ENCODE measurements around the gene HSPB9. TPM values are rescaled to one million over a fixed set of nuclear protein-coding genes. Genes with fewer than 3 reads are reported as not detected.

HSPB9 gene
- total RNA-seq, 1 experiment from 2014 or later: 0.46 TPM

GRCh38 chr17:42159796-42160530 lies 37.4 kb downstream of the HSPB9 start:
- H3K27me3 Mint-ChIP-seq (ENCODE audit: low read depth): no peaks in the 10 kb centered on the region
- H3K4me3 Mint-ChIP-seq: no peak overlapping the region
- no peaks in the 10 kb centered on the region for H3K36me3 Mint-ChIP-seq
- TF ChIP-seq ZBTB21 (CRISPR knock-in tag; IDR thresholded peaks at IDR 0.05; ENCODE audit: borderline replicate concordance) (no peak), RELA (CRISPR knock-in tag; IDR thresholded peaks at IDR 0.05; ENCODE audit: borderline replicate concordance) (no peak), SOX15 (CRISPR knock-in tag; IDR thresholded peaks at IDR 0.05) (no peak), ATF1 (CRISPR knock-in tag; IDR thresholded peaks at IDR 0.05) (no peak), ESRRA (CRISPR knock-in tag; IDR thresholded peaks at IDR 0.05; ENCODE audit: borderline replicate concordance) (no peak), ZNF121 (CRISPR knock-in tag; IDR thresholded peaks at IDR 0.05) (no peak), ZNF138 (CRISPR knock-in tag; conservative IDR thresholded peaks at IDR 0.05) (no peak), ZNF219 (CRISPR knock-in tag; IDR thresholded peaks at IDR 0.05; ENCODE audit: borderline replicate concordance) (no peak)
- TF ChIP-seq, protein P1, sequence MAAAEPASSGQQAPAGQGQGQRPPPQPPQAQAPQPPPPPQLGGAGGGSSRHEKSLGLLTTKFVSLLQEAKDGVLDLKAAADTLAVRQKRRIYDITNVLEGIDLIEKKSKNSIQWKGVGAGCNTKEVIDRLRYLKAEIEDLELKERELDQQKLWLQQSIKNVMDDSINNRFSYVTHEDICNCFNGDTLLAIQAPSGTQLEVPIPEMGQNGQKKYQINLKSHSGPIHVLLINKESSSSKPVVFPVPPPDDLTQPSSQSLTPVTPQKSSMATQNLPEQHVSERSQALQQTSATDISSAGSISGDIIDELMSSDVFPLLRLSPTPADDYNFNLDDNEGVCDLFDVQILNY (CRISPR knock-in tag; IDR thresholded peaks at IDR 0.05): no peak
- TF ChIP-seq, protein P2, sequence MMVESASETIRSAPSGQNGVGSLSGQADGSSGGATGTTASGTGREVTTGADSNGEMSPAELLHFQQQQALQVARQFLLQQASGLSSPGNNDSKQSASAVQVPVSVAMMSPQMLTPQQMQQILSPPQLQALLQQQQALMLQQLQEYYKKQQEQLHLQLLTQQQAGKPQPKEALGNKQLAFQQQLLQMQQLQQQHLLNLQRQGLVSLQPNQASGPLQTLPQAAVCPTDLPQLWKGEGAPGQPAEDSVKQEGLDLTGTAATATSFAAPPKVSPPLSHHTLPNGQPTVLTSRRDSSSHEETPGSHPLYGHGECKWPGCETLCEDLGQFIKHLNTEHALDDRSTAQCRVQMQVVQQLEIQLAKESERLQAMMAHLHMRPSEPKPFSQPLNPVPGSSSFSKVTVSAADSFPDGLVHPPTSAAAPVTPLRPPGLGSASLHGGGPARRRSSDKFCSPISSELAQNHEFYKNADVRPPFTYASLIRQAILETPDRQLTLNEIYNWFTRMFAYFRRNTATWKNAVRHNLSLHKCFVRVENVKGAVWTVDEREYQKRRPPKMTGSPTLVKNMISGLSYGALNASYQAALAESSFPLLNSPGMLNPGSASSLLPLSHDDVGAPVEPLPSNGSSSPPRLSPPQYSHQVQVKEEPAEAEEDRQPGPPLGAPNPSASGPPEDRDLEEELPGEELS (CRISPR knock-in tag; IDR thresholded peaks at IDR 0.05): no peak
- H3K4me1 Mint-ChIP-seq: peaks cover 14% of the 10 kb centered on the region
- CTCF ChIA-PET: interaction anchor here (0.6 to 2.4 kb wide), 6 partner anchors 21 to 355 kb away, joined by 3 to 9 read pairs (median 4); partner anchors contain the start of gene KCNH4
- POLR2A ChIA-PET: no interaction called here
- peak overlapping the region; percentile 15; the same call in 1 of the 2 replicates for H3K27ac Mint-ChIP-seq
- DNase-seq (ENCODE audit: low spot score): no peak
- ATAC-seq: no peak
- H3K9me3 Mint-ChIP-seq: no peaks in the 10 kb centered on the region

- Mint-ChIP-seq H3K4me1 (peaks cover 11% of the 10 kb centered on the region), H3K9me3 (no peaks in the 10 kb centered on the region), H3K27ac (peak overlapping the region; percentile 15; the same call in 1 of the 2 replicates), H3K4me3 (no peak overlapping the region), H3K36me3 (no peaks in the 10 kb centered on the region), H3K27me3 (ENCODE audit: low read depth) (no peaks in the 10 kb centered on the region)
- ATAC-seq: no peak
- ChIA-PET CTCF (interaction anchor here (0.6 to 2.4 kb wide), 6 partner anchors 20 to 278 kb away, joined by 3 to 9 read pairs (median 4); partner anchors contain the start of gene KCNH4), POLR2A (no interaction called here)
- DNase-seq (ENCODE audit: low spot score): no peak
- TF ChIP-seq NR3C1 (CRISPR knock-in tag; conservative IDR thresholded peaks at IDR 0.05; ENCODE audit: low read depth): no peak
- TF ChIP-seq, protein P3, sequence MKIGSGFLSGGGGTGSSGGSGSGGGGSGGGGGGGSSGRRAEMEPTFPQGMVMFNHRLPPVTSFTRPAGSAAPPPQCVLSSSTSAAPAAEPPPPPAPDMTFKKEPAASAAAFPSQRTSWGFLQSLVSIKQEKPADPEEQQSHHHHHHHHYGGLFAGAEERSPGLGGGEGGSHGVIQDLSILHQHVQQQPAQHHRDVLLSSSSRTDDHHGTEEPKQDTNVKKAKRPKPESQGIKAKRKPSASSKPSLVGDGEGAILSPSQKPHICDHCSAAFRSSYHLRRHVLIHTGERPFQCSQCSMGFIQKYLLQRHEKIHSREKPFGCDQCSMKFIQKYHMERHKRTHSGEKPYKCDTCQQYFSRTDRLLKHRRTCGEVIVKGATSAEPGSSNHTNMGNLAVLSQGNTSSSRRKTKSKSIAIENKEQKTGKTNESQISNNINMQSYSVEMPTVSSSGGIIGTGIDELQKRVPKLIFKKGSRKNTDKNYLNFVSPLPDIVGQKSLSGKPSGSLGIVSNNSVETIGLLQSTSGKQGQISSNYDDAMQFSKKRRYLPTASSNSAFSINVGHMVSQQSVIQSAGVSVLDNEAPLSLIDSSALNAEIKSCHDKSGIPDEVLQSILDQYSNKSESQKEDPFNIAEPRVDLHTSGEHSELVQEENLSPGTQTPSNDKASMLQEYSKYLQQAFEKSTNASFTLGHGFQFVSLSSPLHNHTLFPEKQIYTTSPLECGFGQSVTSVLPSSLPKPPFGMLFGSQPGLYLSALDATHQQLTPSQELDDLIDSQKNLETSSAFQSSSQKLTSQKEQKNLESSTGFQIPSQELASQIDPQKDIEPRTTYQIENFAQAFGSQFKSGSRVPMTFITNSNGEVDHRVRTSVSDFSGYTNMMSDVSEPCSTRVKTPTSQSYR (CRISPR knock-in tag; IDR thresholded peaks at IDR 0.05): no peak
- no peak for TF ChIP-seq FOXP1 (CRISPR knock-in tag; IDR thresholded peaks at IDR 0.05; ENCODE audit: borderline replicate concordance)
- no peak for TF ChIP-seq IRF2 (CRISPR knock-in tag; IDR thresholded peaks at IDR 0.05; ENCODE audit: borderline replicate concordance, low read depth)
- no peak for TF ChIP-seq TEAD1 (CRISPR knock-in tag; IDR thresholded peaks at IDR 0.05)
- no peak for TF ChIP-seq CTCF (IDR thresholded peaks at IDR 0.05)
- no peak for TF ChIP-seq USF2 (CRISPR knock-in tag; IDR thresholded peaks at IDR 0.05)
- TF ChIP-seq, protein P4, sequence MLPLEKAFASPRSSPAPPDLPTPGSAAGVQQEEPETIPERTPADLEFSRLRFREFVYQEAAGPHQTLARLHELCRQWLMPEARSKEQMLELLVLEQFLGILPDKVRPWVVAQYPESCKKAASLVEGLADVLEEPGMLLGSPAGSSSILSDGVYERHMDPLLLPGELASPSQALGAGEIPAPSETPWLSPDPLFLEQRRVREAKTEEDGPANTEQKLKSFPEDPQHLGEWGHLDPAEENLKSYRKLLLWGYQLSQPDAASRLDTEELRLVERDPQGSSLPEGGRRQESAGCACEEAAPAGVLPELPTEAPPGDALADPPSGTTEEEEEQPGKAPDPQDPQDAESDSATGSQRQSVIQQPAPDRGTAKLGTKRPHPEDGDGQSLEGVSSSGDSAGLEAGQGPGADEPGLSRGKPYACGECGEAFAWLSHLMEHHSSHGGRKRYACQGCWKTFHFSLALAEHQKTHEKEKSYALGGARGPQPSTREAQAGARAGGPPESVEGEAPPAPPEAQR (CRISPR knock-in tag; IDR thresholded peaks at IDR 0.05): no peak
- TF ChIP-seq HMGXB4 (CRISPR knock-in tag; IDR thresholded peaks at IDR 0.05): no peak
- TF ChIP-seq HMGA2 (CRISPR knock-in tag; IDR thresholded peaks at IDR 0.05): no peak
- TF ChIP-seq ELF4 (CRISPR knock-in tag; IDR thresholded peaks at IDR 0.05; ENCODE audit: low read depth): no peak
- TF ChIP-seq ZNF121 (CRISPR knock-in tag; IDR thresholded peaks at IDR 0.05): no peak
Measured at GRCh38 chr17:42160531-42160910, 37.9 kb downstream of the HSPB9 start.
